GM12878 (cell line): ENCODE data around the gene ACTL6B. TPM values are rescaled to one million over a fixed set of nuclear protein-coding genes. Genes with fewer than 3 reads are reported as not detected.

Experiments used
- ATAC-seq: fragments of 200-7000 bp; cut with Tn5 transposase; 3 replicates; pipeline ENCODE4 v1.9.1; 2020; ENCODE audit warnings: mild to moderate bottlenecking, moderate library complexity
- BruUV-seq: library from RNA; stranded (reverse); fragments of 400-500 nt; replicated peaks from 2 replicates; lab custom pipeline; 2021; lab: Mats Ljungman, UMichigan
- CTCF ChIA-PET: fragments of 300-600 bp; sonication (Branson Sonifier 250); formaldehyde crosslinking; extraction: SDS; loops from one replicate; lab custom pipeline; 2021; ENCODE audit warnings: inconsistent platforms; lab: Yijun Ruan, JAX
- POLR2A ChIA-PET: fragments of 350-600 bp; formaldehyde crosslinking; extraction: SDS; loops from one replicate; lab custom pipeline; 2021; ENCODE audit warnings: inconsistent platforms; lab: Charles Lee
- RAD21 ChIA-PET: fragments of 300-600 bp; sonication (Branson Sonifier 250); formaldehyde crosslinking; loops from one replicate; lab custom pipeline; 2023; ENCODE audit warnings: antibody characterized with exemption; ENCODE audit not compliant: unreplicated experiment; lab: Charles Lee
- SMC1A ChIA-PET: fragments of 300-600 bp; sonication (Branson Sonifier 250); formaldehyde crosslinking; loops from one replicate; lab custom pipeline; 2023; ENCODE audit not compliant: unreplicated experiment, uncharacterized antibody; lab: Charles Lee
- DNase-seq: peaks from one replicate; pipeline ENCODE4 v3.0.0-alpha.2; 2011; ENCODE audit warnings: low read depth, low spot score
- FAIRE-seq: peaks from 3 replicates; lab custom pipeline; 2011; peaks lifted over from hg19 to GRCh38; lab: Jason Lieb, UNC
- H2AFZ ChIP-seq: 2 replicates; pipeline ENCODE4 v1.6.0; 2011; ENCODE audit warnings: low read depth, low read length, control low read depth; ENCODE audit not compliant: control insufficient read depth
- H3K27ac ChIP-seq: 2 replicates; pipeline ENCODE4 v1.5.1; 2011; ENCODE audit warnings: control low read depth; ENCODE audit not compliant: control insufficient read depth, insufficient read depth
- H3K27me3 ChIP-seq, 2 experiments: replicated peaks in 1 of 2; 2 replicates each; pipeline versions ENCODE4 v1.6.0 to v1.6.1; 2011; ENCODE audit warnings: low read length in 1 of 2; ENCODE audit not compliant: control insufficient read depth in 2 of 2, insufficient read depth in 2 of 2
- H3K36me3 ChIP-seq, 2 experiments: 2 replicates each; pipeline ENCODE4 v1.5.1; 2011; ENCODE audit warnings: low read length in 1 of 2; ENCODE audit not compliant: control insufficient read depth in 2 of 2, insufficient read depth in 2 of 2
- H3K4me1 ChIP-seq: 2 replicates; pipeline ENCODE4 v1.6.1; 2011; ENCODE audit warnings: mild to moderate bottlenecking, low read length, moderate library complexity, mixed read lengths; ENCODE audit not compliant: control insufficient read depth, insufficient read depth
- H3K4me2 ChIP-seq: 2 replicates; pipeline ENCODE4 v1.6.0; 2011; ENCODE audit warnings: control low read depth; ENCODE audit not compliant: control insufficient read depth, insufficient read depth
- H3K4me3 ChIP-seq: fragments of 200-600 bp; sonication (generic); 2 replicates; pipeline ENCODE4 v1.5.1; 2016
- H3K79me2 ChIP-seq: 2 replicates; pipeline ENCODE4 v1.6.0; 2011; ENCODE audit warnings: low read length; ENCODE audit not compliant: control insufficient read depth, insufficient read depth
- H3K9ac ChIP-seq: 2 replicates; pipeline ENCODE4 v1.8.0; 2011; ENCODE audit warnings: low read length, control low read depth, mixed read lengths; ENCODE audit not compliant: control insufficient read depth, insufficient read depth
- H3K9me3 ChIP-seq: replicated peaks from 3 replicates; pipeline ENCODE4 v1.5.1; 2011; ENCODE audit warnings: mild to moderate bottlenecking, low read length; ENCODE audit not compliant: control insufficient read depth, insufficient read depth
- H4K20me1 ChIP-seq: 2 replicates; pipeline ENCODE4 v1.6.0; 2011; ENCODE audit not compliant: control insufficient read depth, insufficient read depth
- CBX5 ChIP-seq: sonication (generic); IDR thresholded peaks from 2 replicates; pipeline ENCODE4 v1.6.1; 2016; ENCODE audit warnings: low read depth, moderate library complexity, mild to moderate bottlenecking, inconsistent platforms
- EZH2 ChIP-seq: IDR thresholded peaks from 2 replicates; pipeline ENCODE4 v1.6.1; 2012; ENCODE audit warnings: low read depth, mild to moderate bottlenecking, control low read depth, inconsistent platforms, low read length, borderline replicate concordance; ENCODE audit not compliant: control insufficient read depth
- HCFC1 ChIP-seq: fragments of 150-350 bp; IDR thresholded peaks from 2 replicates; pipeline ENCODE4 v1.6.1; 2014; ENCODE audit warnings: low read length
- MEF2A ChIP-seq: IDR thresholded peaks from 2 replicates; pipeline ENCODE4 v1.6.1; 2011; ENCODE audit warnings: low read depth, mild to moderate bottlenecking, low read length, moderate library complexity; ENCODE audit not compliant: insufficient read depth
- MTA3 ChIP-seq: IDR thresholded peaks from 2 replicates; pipeline ENCODE4 v1.6.1; 2012; ENCODE audit warnings: low read length, inconsistent platforms, borderline replicate concordance
- MYC ChIP-seq: IDR thresholded peaks from 2 replicates; pipeline ENCODE4 v1.6.1; 2011; ENCODE audit warnings: mild to moderate bottlenecking, low read length, moderate library complexity, inconsistent platforms; ENCODE audit not compliant: insufficient read depth, insufficient replicate concordance, insufficient read length, severe bottlenecking
- SREBF2 ChIP-seq: IDR thresholded peaks from 2 replicates; pipeline ENCODE4 v1.6.1; 2012; ENCODE audit warnings: mild to moderate bottlenecking, low read length
- TCF3 ChIP-seq: IDR thresholded peaks from 2 replicates; pipeline ENCODE4 v1.6.1; 2012; ENCODE audit warnings: low read depth, mild to moderate bottlenecking, low read length, borderline replicate concordance; ENCODE audit not compliant: insufficient read depth
- ZNF274 ChIP-seq: IDR thresholded peaks from one replicate; pipeline ENCODE4 v1.8.0; 2011; ENCODE audit not compliant: insufficient read length, insufficient read depth
- ZZZ3 ChIP-seq: IDR thresholded peaks from 2 replicates; pipeline ENCODE4 v1.6.1; 2011; ENCODE audit warnings: low read depth; ENCODE audit not compliant: control insufficient read depth, insufficient read length
- WGBS: methylation state at CpG from one replicate; pipeline ENCODE4 v1.1.6; 2016; ENCODE audit warnings: low lambda C conversion rate; ENCODE audit not compliant: insufficient replicate concordance, insufficient coverage; ENCODE audit errors: missing lambda C conversion rate; 5-methylcytosine and 5-hydroxymethylcytosine counted together
- in situ Hi-C: fragments of 300-500 bp; cut with MboI; formaldehyde crosslinking; loops from 9 replicates; pipeline ENCODE4 v1.14.3; 2018; ENCODE audit warnings: mixed read lengths
- intact Hi-C: fragments of 100-400 bp; cut with micrococcal nuclease; formaldehyde crosslinking; loops from one replicate; pipeline ENCODE4 v1.14.2; 2022; ENCODE audit not compliant: unreplicated experiment
- polyA plus RNA-seq, 11 experiments: library from polyadenylated mRNA; depleted of rRNA in 4 of 11; unstranded in 6 of 11; stranded (reverse) in 5 of 11; fragments of >200 nt; fragmentation: Nextera tagmentation in 4 of 11; fragmentation: Illumina TruSeq in 1 of 11; extraction: Ambion mirVana in 4 of 11; extraction: Trizol in 1 of 11; gene quantifications; 1 replicate in 1 of 11; 2 replicates in 10 of 11; pipeline versions ENCODE4 v1.2.1 to v1.2.3, GENCODE V29; 2011 to 2016; ENCODE audit warnings: inconsistent platforms in 2 of 11, missing spikeins in 2 of 11, low read depth in 1 of 11
- total RNA-seq, 4 experiments: library from RNA; depleted of rRNA in 3 of 4; stranded (reverse); fragments of >200 nt in 3 of 4; fragmentation: Illumina TruSeq in 1 of 4; extraction: Trizol in 1 of 4; gene quantifications; 2 replicates each; pipeline versions ENCODE4 v1.2.1 to v1.2.3, GENCODE V29; 2013 to 2021
- TF ChIP-seq, protein P1 (sequence below): IDR thresholded peaks from 2 replicates; pipeline ENCODE4 v1.6.1; 2012; ENCODE audit warnings: low read depth, low read length, improper control_type of control experiment

ACTL6B gene
- total and polyA plus RNA-seq, 10 of the 15 experiments (the other 5 are each of a cell fraction or from before 2014, with no cell fraction given) = not detected

- ChIA-PET RAD21 (no interaction called here), POLR2A (interaction anchor here (0.6 to 1.1 kb wide), 2 partner anchors 15 to 447 kb away, joined by 3 read pairs; no protein-coding TSS in a partner anchor), SMC1A (interaction anchor here (0.7 to 2.5 kb wide), 3 partner anchors 10 to 12 kb away, joined by 3 to 7 read pairs (median 4); partner anchors contain the start of genes FBXO24 and LRCH4), CTCF (interaction anchor here (3.4 kb wide), 1 partner anchor 10 kb away, joined by 9 read pairs; no protein-coding TSS in a partner anchor)
- H3K27me3 ChIP-seq = peaks cover 0 to 2% of the 10 kb centered on the region in 2 experiments; a peak in 1 of 4 replicates
- DNase-seq (no peak), ATAC-seq (no peak), FAIRE-seq (no peak)
- H3K79me2 ChIP-seq = no peaks in the 10 kb centered on the region
- in situ Hi-C loops = no loop called here
- BruUV-seq = no TSS peak
- no peak overlapping the region for H3K27ac ChIP-seq
- H2AFZ ChIP-seq = no peak overlapping the region
- no peaks in the 10 kb centered on the region for H3K36me3 ChIP-seq
- H4K20me1 ChIP-seq = no peaks in the 10 kb centered on the region
- WGBS = 32% methylated on average over 4 of the region's 4 CpGs
- TF ChIP-seq EZH2 (no peak), MTA3 (no peak), MYC (no peak), ZZZ3 (no peak), CBX5 (no peak), HCFC1 (no peak), MEF2A (no peak), SREBF2 (no peak), ZNF274 (no peak), TCF3 (no peak)
- TF ChIP-seq, protein P1, sequence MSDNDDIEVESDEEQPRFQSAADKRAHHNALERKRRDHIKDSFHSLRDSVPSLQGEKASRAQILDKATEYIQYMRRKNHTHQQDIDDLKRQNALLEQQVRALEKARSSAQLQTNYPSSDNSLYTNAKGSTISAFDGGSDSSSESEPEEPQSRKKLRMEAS = no peak
- H3K9ac ChIP-seq = no peak overlapping the region
- intact Hi-C loops = no loop called here
- H3K4me3 ChIP-seq = no peak overlapping the region
- H3K9me3 ChIP-seq = no peaks in the 10 kb centered on the region
- no peaks in the 10 kb centered on the region for H3K4me1 ChIP-seq
- H3K4me2 ChIP-seq = no peak overlapping the region
Measured at GRCh38 chr7:100598425-100598824, 57.8 kb downstream of the ACTL6B start.
